GM18867 (cell line): ENCODE results near the gene AHDC1.

Source experiments
- ATAC-seq: cut with Tn5 transposase; IDR thresholded peaks from one replicate; pipeline ENCODE4 v1.9.1; 2021; ENCODE audit warnings: mild to moderate bottlenecking, moderate library complexity; ENCODE audit not compliant: unreplicated experiment

AHDC1 gene

GRCh38 chr1:27536010-27536757 lies 67.8 kb downstream of the AHDC1 start:
- no peak for ATAC-seq

DNA sequence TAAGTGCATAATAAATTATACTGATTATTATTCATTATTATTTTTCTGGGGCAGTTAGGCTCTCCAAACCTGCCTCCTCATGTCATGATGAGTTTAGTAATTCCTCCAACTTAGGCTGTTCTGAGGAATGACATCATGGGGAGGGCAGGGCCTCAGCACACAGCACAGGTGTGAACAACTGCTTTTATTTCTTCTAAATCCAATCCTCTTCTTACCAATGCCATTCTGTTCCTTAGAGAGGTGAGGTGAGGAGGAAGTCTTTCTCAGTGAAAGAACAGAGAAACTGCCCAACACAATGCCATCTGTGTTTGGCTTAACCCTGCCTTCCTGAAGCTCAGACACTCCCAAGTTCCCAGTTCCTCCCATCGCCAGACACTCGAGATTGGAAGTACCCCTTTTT lies 68.6 kb downstream of the AHDC1 start:
- ATAC-seq = no peak

DNA sequence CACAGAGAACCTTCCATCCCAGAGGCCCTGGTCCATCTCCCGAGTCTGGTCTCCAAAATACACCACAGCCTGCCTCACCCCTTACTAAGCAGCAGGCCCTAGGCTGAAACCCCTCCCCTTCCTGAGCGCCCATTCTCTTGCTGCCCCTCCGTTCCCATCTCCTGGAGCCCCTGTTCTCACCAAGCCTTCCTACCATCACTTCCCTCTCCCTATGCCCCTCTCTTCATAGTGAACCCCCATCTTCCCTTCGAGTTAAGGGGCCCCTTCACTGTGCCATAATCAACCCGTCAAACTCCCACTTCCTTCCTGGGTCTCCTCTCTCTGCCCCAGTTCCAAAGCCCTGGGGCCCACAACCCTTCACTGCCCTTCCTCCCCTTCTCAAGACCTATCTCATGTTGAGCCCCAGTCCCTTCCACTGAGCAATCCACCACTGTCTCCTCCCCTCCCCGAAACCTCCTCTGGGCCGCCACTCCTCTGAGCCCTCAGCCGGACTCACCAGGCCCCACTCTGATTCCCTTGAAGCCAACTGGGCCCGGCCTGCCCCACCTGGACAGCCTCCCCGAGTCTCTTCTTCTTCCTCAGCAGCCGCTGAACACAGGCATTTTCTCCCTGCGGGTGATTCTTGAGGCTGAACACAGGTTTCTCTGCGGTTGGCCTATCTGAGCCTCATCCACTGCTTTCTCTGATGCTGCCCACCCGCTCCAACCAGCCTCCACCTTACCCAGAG lies 71.8 kb downstream of the AHDC1 start:
- ATAC-seq = no peak

DNA sequence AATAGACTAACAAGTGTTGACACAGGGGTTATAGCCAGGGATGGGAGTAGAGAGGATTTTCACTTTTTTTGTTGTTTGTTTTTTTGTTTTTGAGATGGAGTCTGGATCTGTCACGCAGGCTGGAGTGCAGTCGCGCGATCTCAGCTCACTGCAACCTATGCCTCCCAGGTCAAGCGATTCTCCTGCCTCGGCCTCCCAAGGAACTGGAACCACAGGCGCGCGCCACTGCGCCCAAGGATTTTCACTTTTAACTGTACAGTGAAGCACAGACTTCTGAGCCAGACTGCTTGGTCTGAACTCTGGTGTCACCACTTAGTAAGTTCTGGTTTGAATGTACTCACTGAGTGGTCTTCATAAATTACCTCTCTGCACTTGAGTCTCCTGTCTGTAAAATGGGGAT lies 73.8 kb downstream of the AHDC1 start:
- no peak for ATAC-seq

- ATAC-seq = no peak
Observed at GRCh38 chr1:27529704-27530018, 74.3 kb downstream of the AHDC1 start.

GRCh38 chr1:27528818-27529703 lies 74.9 kb downstream of the AHDC1 start:
- no peak for ATAC-seq

- no peak for ATAC-seq
Observed at GRCh38 chr1:27527890-27528817, 75.8 kb downstream of the AHDC1 start.

DNA sequence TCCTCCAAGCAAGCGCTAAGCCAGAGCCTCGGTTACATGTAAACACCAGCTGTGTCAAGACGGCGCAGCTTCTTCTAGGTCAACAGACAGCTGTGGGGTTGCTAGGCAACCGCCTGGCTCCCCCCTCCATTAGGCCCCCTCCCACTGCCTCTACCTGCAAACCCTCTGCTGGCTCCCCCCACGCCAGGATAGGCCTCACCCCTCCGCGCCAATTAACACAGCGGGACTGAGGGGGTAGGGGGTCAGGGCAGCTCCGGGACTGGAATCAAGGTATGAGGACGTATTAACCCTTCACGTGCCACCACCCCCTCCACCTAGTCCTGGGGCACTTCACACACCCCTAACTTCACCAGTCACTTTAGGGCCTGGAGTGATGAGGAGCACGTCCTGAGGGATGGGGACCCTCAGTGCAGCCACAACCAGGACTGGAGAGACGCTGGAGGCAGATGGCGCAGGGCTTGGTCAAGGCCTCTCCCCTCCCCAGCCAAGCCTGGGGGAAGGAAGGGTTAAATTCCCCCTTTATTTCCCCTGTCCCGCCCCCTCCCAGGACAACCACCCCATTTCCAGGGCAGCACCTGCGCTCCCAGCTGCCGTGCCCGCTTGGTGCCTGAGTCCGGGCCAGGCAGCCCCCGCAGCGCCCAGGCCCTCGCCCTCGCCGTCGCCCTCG lies 76.6 kb downstream of the AHDC1 start:
- ATAC-seq = no peak

DNA sequence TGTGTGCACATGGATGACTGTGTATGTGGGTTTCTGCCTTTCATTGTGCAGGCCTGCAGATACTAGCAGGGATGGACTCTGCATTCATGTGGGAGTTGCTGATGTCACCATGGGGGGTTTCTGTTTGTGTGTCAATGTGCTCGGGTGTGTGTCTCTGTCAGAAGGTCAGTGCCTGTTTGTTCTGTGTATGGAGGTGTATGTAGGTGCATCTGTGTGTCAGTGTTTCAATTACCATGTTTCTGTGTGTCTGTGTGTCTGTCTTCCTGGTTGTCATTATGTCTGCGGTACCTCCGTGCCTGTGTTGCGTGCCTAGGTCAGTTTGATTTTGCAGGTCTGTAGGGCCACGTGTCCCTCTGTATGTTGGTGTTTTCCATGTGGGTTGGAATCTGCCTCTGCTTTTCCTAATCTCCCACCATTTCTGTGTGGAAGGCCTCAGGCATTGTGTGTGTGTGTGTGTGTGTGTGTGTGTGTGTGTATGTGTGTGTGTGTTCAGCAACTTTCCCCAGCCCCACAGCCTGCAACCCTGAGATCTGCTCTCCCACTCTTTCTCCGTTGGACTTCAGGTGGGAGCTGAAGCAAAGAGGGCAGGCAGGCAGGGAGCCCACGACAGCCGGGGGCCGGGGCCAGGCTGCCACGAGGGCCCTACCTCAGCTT lies 77.2 kb downstream of the AHDC1 start:
- no peak for ATAC-seq

DNA sequence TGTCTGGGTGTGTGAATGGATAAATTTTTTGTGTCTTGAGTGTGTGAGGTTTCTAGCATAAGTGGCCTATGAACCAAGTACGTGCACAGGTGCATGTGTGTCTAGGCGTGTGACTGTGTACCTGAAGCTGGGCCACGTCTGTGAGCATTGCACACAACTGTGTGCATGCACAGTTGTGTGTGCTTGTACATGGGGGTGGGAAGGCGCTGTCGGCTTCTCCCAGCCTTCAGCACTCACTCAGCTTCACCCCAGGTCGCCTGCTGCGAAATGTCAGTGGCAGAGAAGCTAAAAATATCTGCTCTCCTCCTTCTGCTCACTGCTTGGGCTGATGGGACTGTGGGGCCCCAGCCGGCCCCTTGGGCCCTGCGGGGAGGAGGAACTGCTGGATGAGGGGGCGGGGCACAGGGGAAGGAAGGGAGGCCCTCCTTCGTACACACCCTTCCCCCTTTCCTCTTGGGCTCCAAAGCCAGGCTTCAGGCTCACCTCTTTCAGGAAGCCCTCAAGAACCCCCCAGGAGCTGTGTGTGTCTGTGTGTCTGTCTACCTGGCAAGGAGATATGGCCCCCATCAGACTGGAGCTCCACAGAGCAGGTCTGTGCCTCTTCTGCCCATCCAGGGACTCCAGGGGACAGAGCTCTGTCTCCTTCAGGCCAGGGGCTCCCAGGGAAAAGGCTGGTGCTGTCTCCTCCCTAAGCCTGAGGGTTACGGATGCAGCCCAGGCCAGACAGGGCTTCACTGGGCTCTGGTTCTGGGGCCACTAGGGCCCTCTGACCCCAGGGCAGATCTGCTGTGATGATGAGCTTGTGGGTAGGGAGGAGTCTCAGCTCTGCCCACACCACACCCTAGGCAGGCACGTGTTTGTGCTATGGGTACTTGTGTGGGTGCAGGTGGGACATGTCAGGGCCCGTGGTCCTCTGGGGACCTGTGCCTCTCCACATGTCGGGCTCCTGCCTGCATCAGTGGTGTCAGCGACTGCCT lies 78.4 kb downstream of the AHDC1 start:
- ATAC-seq = no peak

GRCh38 chr1:27523337-27524020 lies 80.5 kb downstream of the AHDC1 start:
- ATAC-seq = no peak

DNA sequence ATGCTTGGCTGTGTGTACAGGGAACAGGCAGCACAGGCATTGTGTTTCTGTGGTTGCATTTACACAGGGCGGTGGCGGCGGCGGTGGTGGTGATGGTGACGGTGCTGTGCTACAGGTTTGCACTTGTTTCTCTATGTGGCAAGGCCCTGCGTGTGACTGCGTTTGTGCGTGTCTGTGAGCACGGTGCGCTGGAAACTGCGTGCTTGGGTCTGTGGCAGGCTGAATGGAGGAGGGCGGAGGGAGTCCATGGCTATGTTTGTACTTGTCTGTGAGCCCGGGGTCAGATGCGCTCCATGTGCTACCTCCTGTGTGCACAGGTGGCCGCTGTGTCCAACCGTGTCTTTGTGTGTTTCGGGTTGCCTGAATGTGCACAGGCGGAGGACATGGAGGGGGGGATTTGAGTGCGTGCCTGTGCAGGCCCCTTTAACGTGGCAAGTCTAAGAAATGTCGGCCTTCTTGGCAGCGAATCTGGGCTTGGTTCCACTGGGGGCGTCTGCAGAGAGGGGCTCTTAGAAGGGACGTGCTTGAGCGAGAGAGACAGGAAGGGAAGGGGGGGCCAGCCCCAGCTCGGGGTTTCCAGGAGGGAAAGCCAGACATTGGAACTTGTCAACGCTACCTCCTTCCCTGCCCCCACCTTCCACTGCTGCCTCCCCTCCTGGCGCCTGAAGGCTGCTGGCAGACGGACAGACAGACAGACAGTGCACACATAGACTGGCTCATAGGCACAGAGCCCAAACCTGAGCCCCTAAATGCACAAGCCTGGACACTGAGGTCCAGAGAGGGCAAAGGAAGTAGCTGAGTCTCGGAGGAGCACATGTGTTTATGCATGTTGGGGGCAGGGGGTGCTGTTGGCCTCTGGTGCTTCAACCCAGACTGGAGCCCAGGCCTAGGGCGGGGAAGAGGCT lies 81.3 kb downstream of the AHDC1 start:
- no peak for ATAC-seq

DNA sequence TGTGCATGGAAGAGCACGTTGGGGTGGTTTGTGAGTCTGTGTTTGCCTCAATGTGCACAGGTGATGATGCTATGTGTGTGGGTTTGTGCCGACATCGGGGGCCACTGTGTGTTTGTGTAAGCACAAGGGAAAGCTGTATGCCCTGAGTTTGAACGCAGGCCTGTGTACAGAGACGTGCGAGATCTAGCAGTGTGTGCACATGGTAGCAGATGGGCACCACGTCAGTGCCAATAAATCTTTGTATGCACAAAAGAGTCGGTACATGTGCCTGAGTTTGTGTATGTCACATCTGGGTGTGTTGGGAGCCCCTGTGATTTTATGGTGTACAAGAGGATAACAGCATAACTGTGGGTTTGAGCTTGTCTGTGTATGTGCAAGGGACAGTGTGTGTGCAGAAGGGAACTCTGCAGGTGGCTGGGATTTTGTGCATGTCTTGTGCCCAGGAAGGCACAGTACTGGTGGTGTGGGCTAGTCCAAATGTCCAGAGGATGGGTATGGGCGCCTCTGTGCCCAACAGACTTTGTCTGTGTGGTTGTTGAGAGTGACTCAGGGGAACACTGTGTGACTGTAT lies 82.0 kb downstream of the AHDC1 start:
- ATAC-seq = no peak

DNA sequence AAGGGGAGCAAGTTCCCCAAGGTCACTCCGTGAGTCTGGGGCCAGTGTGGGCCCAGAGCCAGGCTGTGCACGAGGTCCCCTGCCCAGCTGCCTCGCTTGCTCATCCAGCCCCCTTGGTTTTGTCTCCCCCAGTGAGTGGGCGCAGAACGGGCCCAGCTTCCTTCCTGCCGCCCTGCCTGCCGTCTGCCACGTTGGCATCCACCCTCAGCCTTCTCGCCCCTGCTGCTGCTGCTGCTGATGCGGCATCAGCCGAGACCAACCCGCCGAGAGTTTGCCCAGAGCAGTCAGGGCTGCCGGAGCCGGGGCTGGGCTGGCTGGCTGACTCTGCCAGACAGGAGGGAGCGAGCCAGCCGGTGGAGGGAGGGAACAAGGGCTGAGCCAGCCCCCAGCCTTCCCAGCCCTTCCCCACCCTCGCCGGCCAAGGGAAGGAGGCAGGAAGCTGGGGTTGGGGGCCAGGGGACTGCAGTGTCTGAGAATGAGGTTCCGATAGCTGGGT lies 82.6 kb downstream of the AHDC1 start:
- ATAC-seq = no peak

DNA sequence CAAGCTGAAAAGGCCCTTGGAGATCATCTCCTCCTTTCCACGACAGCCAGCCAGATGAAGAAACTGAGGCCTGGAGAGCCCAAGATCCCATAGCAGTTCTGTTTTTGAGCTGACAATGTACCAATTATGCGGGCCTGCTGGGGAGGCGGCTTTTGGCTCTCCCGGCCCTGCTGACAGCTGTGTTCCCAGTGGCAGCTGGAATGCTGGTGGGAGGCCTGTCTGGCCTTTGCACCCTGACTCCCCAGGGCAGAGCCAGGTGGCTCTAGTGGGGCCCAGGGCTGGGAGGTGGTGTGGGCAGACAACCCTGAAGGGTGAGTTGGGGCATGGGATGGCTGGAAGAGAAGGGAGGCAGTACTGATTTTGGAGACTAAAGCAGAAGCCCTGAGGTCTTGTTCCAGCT lies 83.3 kb downstream of the AHDC1 start:
- ATAC-seq = no peak
